HG02970 (cell line): ENCODE data around the gene ISCU.
"Not testable (repeated sequence)": the region's sequence is repeated elsewhere in the genome, so short reads cannot be mapped to it uniquely, and the experiment has no call there.

Experiments used
- ATAC-seq: cut with Tn5 transposase; IDR thresholded peaks from one replicate; pipeline ENCODE4 v1.9.1; 2021; ENCODE audit warnings: mild to moderate bottlenecking, moderate library complexity, moderate number of reproducible peaks; ENCODE audit not compliant: unreplicated experiment, low FRiP score

The ISCU gene

GRCh38 chr12:108542320-108542719 lies 20.1 kb upstream of the ISCU start:
- ATAC-seq, result no peak

GRCh38 chr12:108543652-108544051 lies 18.7 kb upstream of the ISCU start:
- no peak for ATAC-seq

GRCh38 chr12:108547686-108548085 lies 14.7 kb upstream of the ISCU start:
- no peak for ATAC-seq

- ATAC-seq, result no peak
These were observed 13.4 kb upstream of the ISCU start for GRCh38 chr12:108548954-108549521.

- ATAC-seq, result no peak
These were observed 10.9 kb upstream of the ISCU start for GRCh38 chr12:108551535-108551934.

- no peak for ATAC-seq
These were observed 8.6 kb upstream of the ISCU start for GRCh38 chr12:108553799-108554198.

GRCh38 chr12:108555383-108555782 lies 7.0 kb upstream of the ISCU start:
- not testable (repeated sequence) for ATAC-seq

- ATAC-seq, result no peak
These were observed 3.3 kb upstream of the ISCU start for GRCh38 chr12:108559007-108559655.

GRCh38 chr12:108559748-108560147 lies 2.6 kb upstream of the ISCU start:
- ATAC-seq, result no peak

GRCh38 chr12:108560321-108560721 lies 2.1 kb upstream of the ISCU start:
- ATAC-seq, result no peak

GRCh38 chr12:108560752-108561719 lies 1.4 kb upstream of the ISCU start, which contains the start of gene SART3:
TSS of gene SART3 (minus strand) at chr12:108561173. CDS start at chr12:108561154, 19 bp downstream.
- peak; percentile 43 for ATAC-seq

GRCh38 chr12:108561852-108562347 lies 496 bp upstream of the ISCU start:
- ATAC-seq, result no peak

- peak; percentile 22 for ATAC-seq
These were observed 874 bp downstream of the ISCU start for GRCh38 chr12:108563136-108563803.

- no peak for ATAC-seq
These were observed 1.4 kb downstream of the ISCU start for GRCh38 chr12:108563804-108564151.

GRCh38 chr12:108564724-108565123 lies 2.3 kb downstream of the ISCU start:
- ATAC-seq, result no peak

- ATAC-seq, result no peak
These were observed 2.8 kb downstream of the ISCU start for GRCh38 chr12:108565146-108565545.

- no peak for ATAC-seq
These were observed 3.6 kb downstream of the ISCU start for GRCh38 chr12:108565976-108566375.

GRCh38 chr12:108566452-108566851 lies 4.1 kb downstream of the ISCU start:
- ATAC-seq, result no peak

GRCh38 chr12:108567406-108568337 lies 5.3 kb downstream of the ISCU start:
- no peak for ATAC-seq
